Measurements from ENCODE around the gene TBC1D2B. TPM values are rescaled to one million over a fixed set of nuclear protein-coding genes. Genes with fewer than 3 reads are reported as not detected.

TBC1D2B gene
- total RNA-seq, 1 donor from 2014 or later = 63.6 TPM

GRCh38 chr15:78071383-78071782, 6.1 kb downstream of the TBC1D2B start:
- Histone ChIP-seq H3K27ac (peak overlapping the region; percentile 72), H3K27me3 (no peaks in the 10 kb centered on the region), H3K4me1 (peaks cover 98% of the 10 kb centered on the region), H3K9me3 (no peaks in the 10 kb centered on the region), H3K4me3 (no peak overlapping the region), H3K36me3 (no peaks in the 10 kb centered on the region)
- DNase-seq (ENCODE audit: extremely low spot score in 2 of 2) = no peak
- intact Hi-C loops (cut with DNase I) = loop anchor here (10.0 kb wide), 1 partner anchor 67 kb away; no protein-coding TSS in a partner anchor
- TF ChIP-seq POLR2A (IDR thresholded peaks at IDR 0.05) = no peak
- TF ChIP-seq, protein P1, sequence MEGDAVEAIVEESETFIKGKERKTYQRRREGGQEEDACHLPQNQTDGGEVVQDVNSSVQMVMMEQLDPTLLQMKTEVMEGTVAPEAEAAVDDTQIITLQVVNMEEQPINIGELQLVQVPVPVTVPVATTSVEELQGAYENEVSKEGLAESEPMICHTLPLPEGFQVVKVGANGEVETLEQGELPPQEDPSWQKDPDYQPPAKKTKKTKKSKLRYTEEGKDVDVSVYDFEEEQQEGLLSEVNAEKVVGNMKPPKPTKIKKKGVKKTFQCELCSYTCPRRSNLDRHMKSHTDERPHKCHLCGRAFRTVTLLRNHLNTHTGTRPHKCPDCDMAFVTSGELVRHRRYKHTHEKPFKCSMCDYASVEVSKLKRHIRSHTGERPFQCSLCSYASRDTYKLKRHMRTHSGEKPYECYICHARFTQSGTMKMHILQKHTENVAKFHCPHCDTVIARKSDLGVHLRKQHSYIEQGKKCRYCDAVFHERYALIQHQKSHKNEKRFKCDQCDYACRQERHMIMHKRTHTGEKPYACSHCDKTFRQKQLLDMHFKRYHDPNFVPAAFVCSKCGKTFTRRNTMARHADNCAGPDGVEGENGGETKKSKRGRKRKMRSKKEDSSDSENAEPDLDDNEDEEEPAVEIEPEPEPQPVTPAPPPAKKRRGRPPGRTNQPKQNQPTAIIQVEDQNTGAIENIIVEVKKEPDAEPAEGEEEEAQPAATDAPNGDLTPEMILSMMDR (IDR thresholded peaks at IDR 0.05) = no peak
- no peak for TF ChIP-seq POLR2AphosphoS5 (IDR thresholded peaks at IDR 0.05; ENCODE audit: insufficient read depth in 1 of 2, low read depth in 1 of 2)

- DNase-seq (ENCODE audit: extremely low spot score in 2 of 2) = no peak
- Histone ChIP-seq H3K9me3 (no peaks in the 10 kb centered on the region), H3K36me3 (no peaks in the 10 kb centered on the region), H3K27ac (peak overlapping the region; percentile 87), H3K4me3 (no peak overlapping the region), H3K4me1 (peaks cover 98% of the 10 kb centered on the region), H3K27me3 (no peaks in the 10 kb centered on the region)
- TF ChIP-seq POLR2AphosphoS5 (IDR thresholded peaks at IDR 0.05; ENCODE audit: insufficient read depth in 1 of 2, low read depth in 1 of 2) (no peak), POLR2A (IDR thresholded peaks at IDR 0.05) (no peak)
- TF ChIP-seq, protein P1 (IDR thresholded peaks at IDR 0.05) = no peak
- intact Hi-C loops (cut with DNase I) = loop anchor here (10.0 kb wide), 1 partner anchor 65 kb away; no protein-coding TSS in a partner anchor
Measured at GRCh38 chr15:78070049-78070700, 7.3 kb downstream of the TBC1D2B start.

DNA sequence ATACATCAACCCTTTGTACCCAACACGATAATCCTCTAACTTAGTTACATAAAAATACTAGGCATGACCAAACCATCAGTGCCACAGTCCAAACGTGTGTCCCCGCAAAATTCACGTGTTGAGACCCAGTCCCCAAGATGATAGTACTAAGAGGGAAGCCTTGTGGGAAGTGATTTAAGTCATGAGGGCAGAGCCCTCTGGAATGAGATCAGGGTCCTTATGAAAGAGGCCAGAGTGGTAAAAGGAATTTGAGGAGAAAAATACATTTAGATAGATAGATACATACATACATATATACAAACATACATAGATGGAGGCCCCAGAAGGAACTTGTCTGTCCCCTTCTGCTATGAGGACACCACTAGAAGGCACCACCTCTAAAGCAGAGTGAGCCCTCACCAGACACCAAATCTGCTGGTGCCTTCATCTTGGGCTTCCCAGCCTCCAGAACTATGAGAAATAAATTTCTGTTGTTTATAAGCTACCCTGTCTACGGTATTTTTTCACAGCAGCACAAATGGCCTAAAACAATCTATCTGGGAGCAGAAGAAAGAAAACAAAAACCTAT, 8.0 kb downstream of the TBC1D2B start:
- no peak overlapping the region for H3K4me3 ChIP-seq
- no peak for DNase-seq (ENCODE audit: extremely low spot score in 2 of 2)
- no peaks in the 10 kb centered on the region for H3K36me3 ChIP-seq
- H3K4me1 ChIP-seq = peaks cover 99% of the 10 kb centered on the region
- TF ChIP-seq, protein P1 (IDR thresholded peaks at IDR 0.05) = no peak
- TF ChIP-seq POLR2AphosphoS5 (IDR thresholded peaks at IDR 0.05; ENCODE audit: insufficient read depth in 1 of 2, low read depth in 1 of 2) = no peak
- no peak for TF ChIP-seq POLR2A (IDR thresholded peaks at IDR 0.05)
- intact Hi-C loops (cut with DNase I) = loop anchor here (10.0 kb wide), 1 partner anchor 65 kb away; no protein-coding TSS in a partner anchor
- H3K27me3 ChIP-seq = no peaks in the 10 kb centered on the region
- no peaks in the 10 kb centered on the region for H3K9me3 ChIP-seq
- peak overlapping the region; percentile 87 for H3K27ac ChIP-seq

DNA sequence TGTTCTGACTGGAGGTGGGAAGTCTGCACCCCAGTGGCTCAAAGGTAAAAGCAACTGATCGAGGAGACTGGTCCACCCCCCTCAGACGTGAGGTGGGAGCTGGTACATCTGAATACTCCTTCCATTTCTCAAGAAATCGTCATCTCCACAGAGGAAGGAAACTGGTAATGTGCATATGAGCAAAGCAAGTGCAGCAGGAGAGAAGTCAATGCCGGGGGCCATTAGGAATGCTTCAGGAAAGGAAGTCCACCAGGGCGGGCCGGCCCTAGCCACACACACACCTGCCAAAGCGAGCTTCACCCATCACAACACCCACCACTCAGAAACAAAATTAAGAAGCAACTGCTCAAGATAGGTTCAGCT, 8.5 kb downstream of the TBC1D2B start:
- intact Hi-C loops (cut with DNase I) = no loop called here
- H3K27me3 ChIP-seq = no peaks in the 10 kb centered on the region
- DNase-seq (ENCODE audit: extremely low spot score in 2 of 2) = no peak
- no peak overlapping the region for H3K4me3 ChIP-seq
- H3K9me3 ChIP-seq = no peaks in the 10 kb centered on the region
- peak overlapping the region; percentile 87 for H3K27ac ChIP-seq
- H3K36me3 ChIP-seq = no peaks in the 10 kb centered on the region
- H3K4me1 ChIP-seq = peaks cover 97% of the 10 kb centered on the region
- no peak for TF ChIP-seq POLR2AphosphoS5 (IDR thresholded peaks at IDR 0.05; ENCODE audit: insufficient read depth in 1 of 2, low read depth in 1 of 2)
- TF ChIP-seq POLR2A (IDR thresholded peaks at IDR 0.05) = no peak
- TF ChIP-seq, protein P1 (IDR thresholded peaks at IDR 0.05) = no peak
